HUES6 (cell line): ENCODE data around the gene USP3.

Source experiments
- H3K27ac ChIP-seq: 2 replicates; pipeline ENCODE4 v1.7.0; 2013; ENCODE audit warnings: low read depth, mild to moderate bottlenecking, low read length, inconsistent platforms
- H3K27me3 ChIP-seq: 2 replicates; pipeline ENCODE4 v1.6.1; 2013; ENCODE audit warnings: low read length; ENCODE audit not compliant: control insufficient read depth, insufficient read depth
- H3K36me3 ChIP-seq: 2 replicates; pipeline ENCODE4 v1.6.1; 2013; ENCODE audit warnings: low read length; ENCODE audit not compliant: control insufficient read depth, insufficient read depth
- H3K4me1 ChIP-seq: 2 replicates; pipeline ENCODE4 v1.6.1; 2013; ENCODE audit warnings: low read length; ENCODE audit not compliant: control insufficient read depth, insufficient read depth
- H3K4me3 ChIP-seq: 2 replicates; pipeline ENCODE4 v1.5.1; 2013; ENCODE audit warnings: low read depth, low read length
- H3K9ac ChIP-seq: one replicate; pipeline ENCODE4 v1.6.1; 2013; ENCODE audit warnings: mild to moderate bottlenecking, low read length
- H3K9me3 ChIP-seq: 2 replicates; pipeline ENCODE4 v1.6.1; 2013; ENCODE audit warnings: low read depth, low read length; ENCODE audit not compliant: control insufficient read depth, insufficient read depth

Gene USP3

GRCh38 chr15:63465104-63465503, 39.3 kb upstream of the USP3 start:
- no peak overlapping the region for H3K9ac ChIP-seq
- H3K36me3 ChIP-seq: no peaks in the 10 kb centered on the region
- H3K4me1 ChIP-seq: peaks cover 14% of the 10 kb centered on the region; the same call in 1 of the 2 replicates
- peaks cover 14% of the 10 kb centered on the region for H3K27me3 ChIP-seq
- peaks cover 1% of the 10 kb centered on the region; the same call in 1 of the 2 replicates for H3K9me3 ChIP-seq
- no peak overlapping the region for H3K27ac ChIP-seq
- H3K4me3 ChIP-seq: no peak overlapping the region

GRCh38 chr15:63466378-63467192, 37.8 kb upstream of the USP3 start:
- no peak overlapping the region for H3K4me3 ChIP-seq
- H3K4me1 ChIP-seq: peaks cover 8% of the 10 kb centered on the region; the same call in 1 of the 2 replicates
- H3K36me3 ChIP-seq: no peaks in the 10 kb centered on the region
- no peak overlapping the region for H3K27ac ChIP-seq
- H3K9ac ChIP-seq: no peak overlapping the region
- H3K9me3 ChIP-seq: no peaks in the 10 kb centered on the region
- peaks cover 1% of the 10 kb centered on the region for H3K27me3 ChIP-seq

- Histone ChIP-seq H3K9me3 (no peaks in the 10 kb centered on the region), H3K27ac (no peak overlapping the region), H3K27me3 (no peaks in the 10 kb centered on the region; the same call in 1 of the 2 replicates), H3K4me1 (peaks cover 8% of the 10 kb centered on the region; the same call in 1 of the 2 replicates), H3K36me3 (no peaks in the 10 kb centered on the region), H3K4me3 (no peak overlapping the region), H3K9ac (no peak overlapping the region)
Observed at GRCh38 chr15:63469190-63469589, 35.2 kb upstream of the USP3 start.

DNA sequence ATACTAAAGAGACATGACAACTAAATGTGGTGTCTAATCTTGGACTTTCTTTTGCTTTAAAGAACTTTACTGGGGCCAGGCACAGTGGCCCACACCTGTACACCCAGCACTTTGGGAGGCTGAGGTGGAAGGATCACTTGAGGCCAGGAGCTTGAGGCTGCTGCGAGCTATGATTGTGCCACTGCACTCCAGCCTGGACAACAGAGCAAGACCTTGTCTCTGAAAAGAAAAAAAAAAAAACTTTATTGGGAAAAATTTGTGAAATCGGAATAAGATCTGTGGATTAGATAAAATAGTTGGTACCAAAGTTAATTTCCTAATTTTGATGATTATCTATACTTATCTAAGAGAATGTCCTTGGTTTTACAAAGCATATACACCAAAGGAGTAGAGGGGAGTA, 34.4 kb upstream of the USP3 start:
- no peaks in the 10 kb centered on the region for H3K9me3 ChIP-seq
- no peaks in the 10 kb centered on the region; the same call in 1 of the 2 replicates for H3K27me3 ChIP-seq
- peaks cover 10% of the 10 kb centered on the region; the same call in 1 of the 2 replicates for H3K4me1 ChIP-seq
- H3K4me3 ChIP-seq: no peak overlapping the region
- no peak overlapping the region for H3K27ac ChIP-seq
- no peaks in the 10 kb centered on the region for H3K36me3 ChIP-seq
- H3K9ac ChIP-seq: no peak overlapping the region

DNA sequence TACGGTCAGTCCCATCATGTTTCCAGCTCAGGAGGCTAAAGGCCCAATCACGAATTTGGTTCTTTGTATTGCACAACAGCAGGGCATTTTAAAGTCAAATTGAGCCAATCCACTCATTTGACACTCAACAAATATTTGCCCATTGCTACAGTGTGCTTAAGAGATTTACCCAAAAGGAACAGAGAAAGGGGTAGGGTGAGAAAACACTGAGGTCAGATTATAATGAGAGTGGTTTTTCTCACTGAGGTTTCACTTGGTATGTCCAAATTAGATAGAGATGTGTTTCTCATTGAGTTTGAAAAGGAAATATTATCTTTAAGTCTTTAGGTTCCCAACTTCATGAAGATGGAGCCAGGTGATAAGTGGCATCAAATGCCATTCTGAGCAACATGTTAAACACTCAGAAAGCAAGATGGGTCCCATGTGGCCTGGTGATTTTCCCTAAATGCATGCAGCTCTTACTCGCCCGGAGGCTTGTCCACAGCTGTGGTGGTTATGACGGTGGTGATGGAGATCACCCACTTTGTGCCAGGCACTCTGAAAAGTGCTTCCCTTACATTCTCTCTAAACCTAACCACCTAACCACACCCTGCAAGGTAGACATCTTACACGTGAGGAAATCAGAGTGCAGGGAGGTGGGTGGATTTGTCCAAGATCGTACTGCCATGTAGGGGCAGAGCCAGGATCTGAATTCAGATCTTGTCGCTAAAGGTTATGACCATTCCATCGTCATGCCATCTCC, 31.2 kb upstream of the USP3 start:
- H3K27ac ChIP-seq: no peak overlapping the region
- H3K9ac ChIP-seq: no peak overlapping the region

DNA sequence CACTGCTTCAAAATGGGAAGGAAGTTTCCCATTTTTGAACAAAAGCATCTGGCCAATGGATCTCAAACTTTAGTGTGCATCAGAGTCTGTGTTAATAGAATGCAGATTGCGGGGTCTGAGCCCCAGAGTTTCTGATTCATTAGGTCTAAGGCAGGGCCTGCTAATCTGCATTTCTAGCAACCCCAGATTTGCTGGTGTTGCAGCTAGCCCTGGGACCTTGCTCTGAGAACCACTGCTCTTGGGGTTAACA, 30.7 kb upstream of the USP3 start:
- Histone ChIP-seq H3K4me1 (peaks cover 2% of the 10 kb centered on the region; the same call in 1 of the 2 replicates), H3K4me3 (no peak overlapping the region), H3K9me3 (no peaks in the 10 kb centered on the region), H3K9ac (no peak overlapping the region), H3K36me3 (no peaks in the 10 kb centered on the region), H3K27me3 (no peaks in the 10 kb centered on the region; the same call in 1 of the 2 replicates), H3K27ac (no peak overlapping the region)

More for the DNA sequence above, 31.2 kb upstream of the USP3 start:
- peaks cover 2% of the 10 kb centered on the region; the same call in 1 of the 2 replicates for H3K4me1 ChIP-seq
- H3K4me3 ChIP-seq: no peak overlapping the region
- no peaks in the 10 kb centered on the region for H3K9me3 ChIP-seq
- H3K36me3 ChIP-seq: no peaks in the 10 kb centered on the region
- no peaks in the 10 kb centered on the region; the same call in 1 of the 2 replicates for H3K27me3 ChIP-seq

GRCh38 chr15:63473999-63474809, 30.2 kb upstream of the USP3 start:
- Histone ChIP-seq H3K27me3 (no peaks in the 10 kb centered on the region; the same call in 1 of the 2 replicates), H3K4me1 (peaks cover 2% of the 10 kb centered on the region; the same call in 1 of the 2 replicates), H3K9me3 (no peaks in the 10 kb centered on the region), H3K27ac (no peak overlapping the region), H3K4me3 (no peak overlapping the region), H3K36me3 (no peaks in the 10 kb centered on the region), H3K9ac (no peak overlapping the region)

GRCh38 chr15:63474810-63475316, 29.5 kb upstream of the USP3 start:
- H3K9me3 ChIP-seq: no peaks in the 10 kb centered on the region
- H3K27me3 ChIP-seq: no peaks in the 10 kb centered on the region; the same call in 1 of the 2 replicates
- H3K36me3 ChIP-seq: no peaks in the 10 kb centered on the region
- H3K4me1 ChIP-seq: peaks cover 9% of the 10 kb centered on the region; the same call in 1 of the 2 replicates
- H3K9ac ChIP-seq: no peak overlapping the region
- H3K4me3 ChIP-seq: no peak overlapping the region
- no peak overlapping the region for H3K27ac ChIP-seq

DNA sequence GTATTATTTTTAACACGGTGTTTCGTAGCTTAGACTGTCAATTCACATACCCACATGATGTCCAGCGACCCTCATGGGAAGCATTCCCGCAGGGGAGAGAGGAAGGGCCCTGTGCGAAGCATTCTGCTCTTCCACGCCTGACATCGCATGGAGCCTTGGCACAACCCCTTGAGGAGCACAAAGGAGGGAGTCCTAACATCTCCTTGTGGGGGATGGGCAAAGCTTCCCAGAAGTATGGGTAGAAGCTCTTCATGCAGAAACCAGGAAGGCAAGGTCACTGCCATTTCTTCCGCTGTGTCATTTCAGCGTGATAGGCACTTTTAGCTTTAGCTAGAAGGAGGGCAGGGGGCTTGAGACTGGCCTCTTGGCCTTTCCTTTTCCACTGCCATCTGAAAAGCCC, 28.7 kb upstream of the USP3 start:
- no peak overlapping the region for H3K27ac ChIP-seq
- no peaks in the 10 kb centered on the region for H3K9me3 ChIP-seq
- H3K4me1 ChIP-seq: peaks cover 9% of the 10 kb centered on the region; the same call in 1 of the 2 replicates
- H3K4me3 ChIP-seq: no peak overlapping the region
- H3K27me3 ChIP-seq: no peaks in the 10 kb centered on the region; the same call in 1 of the 2 replicates
- H3K36me3 ChIP-seq: no peaks in the 10 kb centered on the region
- H3K9ac ChIP-seq: no peak overlapping the region

DNA sequence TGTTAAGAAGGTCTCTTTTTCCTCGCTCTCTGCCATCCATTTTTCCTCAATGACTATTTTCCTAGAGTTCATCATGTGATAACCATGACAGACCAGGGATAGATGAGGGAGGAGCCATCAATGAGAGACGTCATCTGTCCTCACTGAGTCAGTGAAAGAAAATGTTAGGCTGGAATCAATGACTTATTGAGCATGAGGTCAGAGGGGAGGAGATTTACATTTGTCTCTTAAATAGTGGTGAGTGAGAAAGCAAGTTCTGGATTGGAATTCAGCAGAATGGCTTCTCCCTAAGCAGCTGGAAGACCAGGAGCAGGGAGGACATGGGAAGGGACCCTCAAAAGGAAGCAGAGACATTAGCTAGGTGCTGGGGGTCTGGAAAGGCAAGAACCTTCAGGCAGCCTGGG, 28.2 kb upstream of the USP3 start:
- Histone ChIP-seq H3K9ac (no peak overlapping the region), H3K27ac (no peak overlapping the region), H3K4me1 (peaks cover 11% of the 10 kb centered on the region; the same call in 1 of the 2 replicates), H3K27me3 (no peaks in the 10 kb centered on the region; the same call in 1 of the 2 replicates), H3K4me3 (no peak overlapping the region), H3K9me3 (no peaks in the 10 kb centered on the region), H3K36me3 (no peaks in the 10 kb centered on the region)
